HG03045 (cell line): ENCODE data around the gene SART1.

ENCODE experiments used
- ATAC-seq: cut with Tn5 transposase; IDR thresholded peaks from one replicate; pipeline ENCODE4 v1.9.1; 2021; ENCODE audit warnings: mild to moderate bottlenecking, moderate library complexity; ENCODE audit not compliant: unreplicated experiment

The SART1 gene

GRCh38 chr11:65961267-65962140 lies at the start of gene SART1:
SART1 (plus strand) TSS chr11:65961734; CDS start chr11:65961781, 47 bp downstream.
- peak; percentile 84 for ATAC-seq

DNA sequence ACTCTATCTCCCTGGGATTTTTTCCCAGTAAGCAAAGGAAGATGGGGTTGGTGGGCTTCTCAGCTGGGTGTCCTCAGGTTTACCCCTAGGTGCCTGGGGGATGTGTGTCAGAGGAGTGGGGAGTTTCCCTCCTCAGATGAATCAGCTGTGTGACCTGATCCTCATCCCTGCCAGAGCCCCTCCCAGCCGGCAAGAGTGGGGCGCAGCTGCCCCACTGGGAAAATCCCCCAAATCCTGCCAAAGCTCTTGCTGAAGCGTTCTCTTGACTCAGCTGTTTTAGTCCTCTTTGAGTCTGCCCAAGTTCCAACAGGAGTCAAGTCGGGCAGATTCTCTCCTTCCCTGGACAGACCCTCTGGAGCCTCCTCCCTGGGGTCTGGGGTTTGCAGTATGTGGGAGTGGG lies 48.7 kb upstream of the SART1 start:
- ATAC-seq = no peak

DNA sequence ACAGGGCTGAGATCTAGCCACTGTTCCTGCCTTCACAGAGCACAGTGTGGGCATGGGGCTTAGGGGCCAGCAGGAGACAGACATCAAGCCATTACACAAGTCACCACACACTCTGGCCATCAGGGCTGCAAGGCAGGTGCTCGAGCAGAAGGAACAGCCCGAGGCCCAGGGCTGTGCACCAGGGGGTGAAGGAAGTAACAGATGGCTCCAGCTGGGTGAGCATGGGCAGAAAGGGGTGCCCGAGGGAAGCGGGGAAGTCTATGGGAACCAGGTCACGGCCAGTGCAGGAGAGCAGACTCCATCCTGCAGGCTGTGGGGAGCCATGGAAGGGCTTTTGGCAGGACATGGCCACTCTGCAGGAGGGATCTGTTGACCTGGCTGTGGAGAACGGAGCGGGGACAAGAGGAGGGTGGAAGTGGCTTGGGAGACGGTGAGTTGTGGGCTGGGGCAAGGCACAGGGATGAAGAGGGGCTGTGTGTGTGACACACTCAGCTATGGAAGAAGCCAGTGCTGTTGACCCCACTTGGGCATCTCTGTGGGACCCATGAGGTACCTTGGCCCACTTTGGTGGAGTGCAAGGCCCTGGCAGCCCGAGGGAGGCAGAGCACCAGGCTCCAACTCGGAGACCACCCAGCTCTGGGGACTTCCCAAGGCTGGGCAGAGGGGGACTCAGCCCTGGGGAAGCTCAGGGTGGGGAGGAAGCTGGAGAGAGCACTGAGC lies 46.3 kb upstream of the SART1 start:
- no peak for ATAC-seq

- ATAC-seq = no peak
These were observed 45.7 kb upstream of the SART1 start for GRCh38 chr11:65915821-65916251.

DNA sequence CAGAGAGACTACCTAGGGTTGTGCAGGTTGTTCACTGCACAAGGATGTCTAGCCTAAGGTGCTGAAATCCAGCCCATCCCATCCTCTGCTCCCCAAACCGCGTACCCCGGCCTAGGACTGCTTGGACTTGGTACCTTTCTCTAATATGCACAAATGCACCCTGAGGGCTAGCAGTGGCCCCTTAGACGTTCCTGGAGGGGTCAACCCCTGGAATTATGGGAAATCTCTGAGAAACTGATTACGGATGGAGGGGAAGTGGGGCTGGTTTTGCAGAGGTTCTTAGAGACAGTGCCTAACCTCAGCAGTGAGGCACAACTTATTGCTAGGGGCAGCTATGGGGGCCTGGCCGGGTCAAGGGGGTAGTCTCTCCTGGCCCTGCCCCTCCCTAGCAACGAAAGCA lies 45.1 kb upstream of the SART1 start:
- no peak for ATAC-seq

DNA sequence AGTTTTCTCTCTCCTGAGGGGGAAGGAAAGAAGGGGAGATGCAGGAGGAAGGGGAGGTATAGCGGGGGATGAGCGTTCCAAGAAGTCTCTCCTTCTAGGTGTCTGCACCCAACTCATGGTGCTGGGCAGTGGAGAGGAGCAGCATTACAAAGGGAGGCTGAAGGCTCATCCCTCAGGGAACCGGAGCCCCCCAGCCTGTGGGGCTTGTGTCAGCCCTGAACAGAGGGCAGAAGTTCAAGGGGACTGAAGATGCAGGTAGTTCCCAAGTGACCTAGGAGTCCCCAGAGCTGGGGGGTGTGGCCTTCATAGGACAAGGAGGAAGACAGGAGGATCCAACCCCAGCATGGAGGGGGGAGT lies 44.5 kb upstream of the SART1 start:
- no peak for ATAC-seq

GRCh38 chr11:65917434-65918210 lies 43.9 kb upstream of the SART1 start:
- ATAC-seq = no peak

DNA sequence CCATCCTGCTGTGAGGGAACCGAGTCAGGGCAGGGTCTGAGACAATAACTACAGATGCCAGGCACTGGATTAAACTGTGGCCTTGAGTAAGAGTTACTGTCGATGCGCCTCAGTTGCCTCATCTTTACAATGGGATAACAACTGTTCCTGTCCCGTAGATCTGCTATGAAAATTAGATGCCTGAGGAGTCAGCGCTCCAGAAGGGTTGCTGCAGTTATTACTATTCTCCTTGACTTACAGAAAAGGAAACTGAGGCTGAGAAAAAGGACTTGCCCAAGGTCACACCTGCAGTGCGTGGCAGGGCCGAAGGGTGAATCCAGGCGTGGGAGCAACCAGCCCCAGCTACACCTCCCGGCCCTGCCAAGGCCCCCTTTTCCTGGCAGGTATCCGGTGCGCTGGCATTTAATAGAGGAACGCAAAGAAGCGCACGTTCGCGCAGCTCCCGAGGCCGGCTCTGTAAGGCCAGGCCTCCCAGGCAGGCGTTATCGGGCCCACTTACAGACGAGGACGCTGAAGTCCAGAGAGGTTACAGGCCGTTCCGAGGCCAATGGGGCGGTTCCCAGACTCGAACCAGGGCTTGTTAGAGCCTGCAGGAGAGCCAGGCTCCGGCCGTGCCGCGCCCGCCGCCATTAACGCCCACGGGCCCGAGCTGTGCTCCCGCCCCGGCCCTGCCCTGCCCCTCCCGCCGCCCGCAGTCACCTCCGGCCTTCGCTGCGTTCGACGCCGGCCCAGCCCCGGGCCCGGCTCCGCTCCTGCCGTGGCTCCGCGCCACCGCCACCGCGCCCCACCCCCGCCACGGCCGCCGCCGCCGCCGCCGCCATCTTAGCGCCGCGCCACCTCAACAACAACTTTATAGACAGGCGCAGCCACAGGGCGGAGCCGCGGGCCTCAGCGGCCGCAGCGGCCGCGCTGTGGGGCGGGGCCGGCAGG lies 43.1 kb upstream of the SART1 start, which contains the start of gene C11orf68:
Gene C11orf68 (minus strand): TSS at position 852 of the 930 bp plus-strand sequence. CDS start 31 bp downstream, at position 821.
- ATAC-seq = peak; percentile 51

DNA sequence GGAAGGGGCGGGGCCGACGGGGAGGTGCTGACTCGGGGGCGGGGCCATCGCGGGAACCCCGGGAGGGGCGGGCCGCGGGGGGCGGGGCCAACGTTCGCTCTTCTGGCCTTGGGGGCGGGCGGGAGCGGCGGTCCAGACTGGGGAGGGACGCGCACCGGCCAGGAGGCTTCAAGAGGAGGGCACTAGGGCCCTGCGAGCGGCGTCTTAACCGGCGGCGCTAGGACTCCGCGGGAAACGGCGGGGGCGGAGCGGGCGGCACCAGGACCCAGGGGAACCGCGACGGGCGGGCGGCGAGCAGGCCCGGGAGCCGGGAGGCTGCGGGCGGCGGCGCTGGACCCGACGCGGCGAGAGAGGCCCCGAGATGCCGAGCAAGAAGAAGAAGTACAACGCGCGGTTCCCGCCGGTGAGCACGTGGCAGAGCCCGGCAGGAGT lies 42.4 kb upstream of the SART1 start, which contains the start of gene DRAP1:
Gene DRAP1 (plus strand): TSS at position 286 of the 432 bp plus-strand sequence. CDS start 76 bp downstream, at position 362.
- ATAC-seq = peak; percentile 79

DNA sequence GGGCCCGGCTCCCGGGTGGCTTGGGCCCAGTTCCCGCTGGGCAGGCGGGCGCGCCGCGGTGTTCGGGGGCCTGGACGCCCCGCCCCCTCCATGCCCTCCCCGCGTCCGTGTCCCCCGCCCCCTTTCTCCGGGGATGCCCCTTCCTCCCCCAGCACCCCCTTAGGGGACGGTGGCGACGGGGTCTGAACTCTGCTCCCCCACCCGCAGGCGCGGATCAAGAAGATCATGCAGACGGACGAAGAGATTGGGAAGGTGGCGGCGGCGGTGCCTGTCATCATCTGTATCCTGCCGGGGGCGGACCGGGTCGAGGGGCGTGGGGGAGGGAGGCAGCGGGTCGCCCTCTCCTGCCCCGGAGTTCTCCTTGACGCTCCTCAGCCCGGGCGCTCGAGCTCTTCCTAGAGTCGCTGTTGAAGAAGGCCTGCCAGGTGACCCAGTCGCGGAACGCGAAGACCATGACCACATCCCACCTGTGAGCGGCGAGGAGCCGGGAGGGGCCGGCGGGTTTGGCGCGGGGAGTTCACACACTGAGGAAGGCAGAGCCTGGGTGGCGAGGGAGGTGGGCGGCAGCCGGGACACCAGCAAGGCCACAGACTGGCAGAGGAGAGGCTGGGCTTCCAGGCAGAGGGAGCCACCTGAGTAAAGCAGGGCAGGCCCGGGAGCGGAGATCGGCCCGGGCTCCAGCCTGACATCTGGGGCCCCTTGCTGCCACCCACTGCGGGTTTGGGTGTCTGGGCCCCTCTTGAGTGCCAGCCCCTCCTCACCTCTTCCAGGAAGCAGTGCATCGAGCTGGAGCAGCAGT lies 41.8 kb upstream of the SART1 start:
- peak; percentile 40 for ATAC-seq

DNA sequence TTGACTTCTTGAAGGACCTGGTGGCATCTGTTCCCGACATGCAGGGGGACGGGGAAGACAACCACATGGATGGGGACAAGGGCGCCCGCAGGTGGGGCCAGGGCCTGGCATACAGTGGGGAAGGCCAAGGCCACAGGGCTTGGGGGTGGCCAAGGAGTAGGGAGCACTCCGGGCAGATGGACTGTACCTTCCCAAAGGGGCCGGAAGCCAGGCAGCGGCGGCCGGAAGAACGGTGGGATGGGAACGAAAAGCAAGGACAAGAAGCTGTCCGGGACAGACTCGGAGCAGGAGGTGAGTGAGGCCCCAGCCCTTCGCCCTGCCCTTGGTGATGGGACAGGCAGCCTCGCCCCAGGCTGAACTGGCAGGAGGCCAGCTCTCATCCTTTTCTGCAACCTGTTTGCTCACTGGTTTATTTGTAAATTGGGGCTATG lies 41.1 kb upstream of the SART1 start:
- no peak for ATAC-seq

GRCh38 chr11:65921033-65921555 lies 40.4 kb upstream of the SART1 start:
- ATAC-seq = no peak

- no peak for ATAC-seq
These were observed 39.7 kb upstream of the SART1 start for GRCh38 chr11:65921876-65922275.

GRCh38 chr11:65922565-65922964 lies 39.0 kb upstream of the SART1 start:
- ATAC-seq = no peak

DNA sequence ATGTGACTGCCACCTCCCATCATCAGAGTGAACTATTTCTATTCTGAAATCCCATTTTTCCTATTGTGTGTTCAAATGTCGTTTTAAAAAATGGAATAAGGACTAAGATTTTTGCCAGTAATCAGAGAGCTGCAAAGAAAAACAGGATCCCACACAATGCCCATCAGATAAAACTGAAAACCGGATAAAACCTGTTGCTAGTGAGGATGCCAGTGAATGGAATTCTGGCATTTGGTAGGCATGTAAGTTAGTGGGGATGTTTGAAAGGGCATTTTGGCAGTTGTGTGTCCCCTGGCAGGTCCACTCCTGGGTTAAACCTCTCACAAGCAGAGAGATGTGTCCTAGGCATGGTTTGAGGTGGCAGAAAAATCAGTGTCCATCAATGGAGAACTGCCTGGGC lies 36.1 kb upstream of the SART1 start:
- ATAC-seq = no peak

DNA sequence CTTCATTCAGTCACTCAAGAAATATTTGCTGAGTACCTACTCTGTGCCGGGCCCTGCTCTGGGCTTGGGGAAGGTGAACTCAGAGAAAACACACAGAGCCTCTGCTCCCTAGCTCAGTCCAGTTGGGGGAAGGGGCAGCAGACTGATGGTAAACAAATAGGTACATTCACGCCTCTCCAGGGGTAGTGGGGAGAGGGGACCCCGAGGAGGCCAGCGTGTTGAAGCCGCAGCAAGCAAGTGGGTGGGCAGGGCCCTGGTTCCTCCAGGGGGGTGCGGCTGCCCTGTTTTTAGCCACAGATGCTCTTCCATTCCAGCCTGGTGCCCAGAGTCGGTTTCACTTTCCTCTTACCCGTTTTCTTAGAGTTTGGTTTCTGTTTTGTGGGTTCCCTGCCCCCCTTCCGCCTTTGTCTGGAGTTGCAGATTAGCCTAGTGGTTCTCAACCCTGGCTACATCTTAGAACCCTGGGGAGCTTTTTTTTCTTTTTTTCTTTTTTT lies 33.6 kb upstream of the SART1 start:
- ATAC-seq = peak; percentile 65

DNA sequence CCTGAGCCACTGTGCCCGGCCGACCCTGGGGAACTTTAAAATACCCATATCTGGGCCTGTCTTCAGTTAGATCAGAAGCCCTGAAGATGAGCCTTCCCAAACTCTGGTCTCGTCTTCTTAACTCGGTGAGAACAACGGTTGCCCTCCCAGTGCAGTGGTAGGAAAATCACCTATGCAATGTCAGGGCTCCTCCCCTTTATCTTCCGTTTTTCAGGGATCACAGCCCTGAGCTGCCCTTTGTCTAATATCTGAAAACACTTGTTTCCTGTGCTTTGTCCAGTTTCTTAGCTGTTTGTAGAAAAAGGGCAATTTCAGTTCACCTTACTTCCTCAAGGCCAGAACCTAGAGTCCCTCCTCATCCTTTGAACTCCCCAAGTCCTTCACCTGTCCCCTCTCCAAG lies 32.9 kb upstream of the SART1 start:
- no peak for ATAC-seq

DNA sequence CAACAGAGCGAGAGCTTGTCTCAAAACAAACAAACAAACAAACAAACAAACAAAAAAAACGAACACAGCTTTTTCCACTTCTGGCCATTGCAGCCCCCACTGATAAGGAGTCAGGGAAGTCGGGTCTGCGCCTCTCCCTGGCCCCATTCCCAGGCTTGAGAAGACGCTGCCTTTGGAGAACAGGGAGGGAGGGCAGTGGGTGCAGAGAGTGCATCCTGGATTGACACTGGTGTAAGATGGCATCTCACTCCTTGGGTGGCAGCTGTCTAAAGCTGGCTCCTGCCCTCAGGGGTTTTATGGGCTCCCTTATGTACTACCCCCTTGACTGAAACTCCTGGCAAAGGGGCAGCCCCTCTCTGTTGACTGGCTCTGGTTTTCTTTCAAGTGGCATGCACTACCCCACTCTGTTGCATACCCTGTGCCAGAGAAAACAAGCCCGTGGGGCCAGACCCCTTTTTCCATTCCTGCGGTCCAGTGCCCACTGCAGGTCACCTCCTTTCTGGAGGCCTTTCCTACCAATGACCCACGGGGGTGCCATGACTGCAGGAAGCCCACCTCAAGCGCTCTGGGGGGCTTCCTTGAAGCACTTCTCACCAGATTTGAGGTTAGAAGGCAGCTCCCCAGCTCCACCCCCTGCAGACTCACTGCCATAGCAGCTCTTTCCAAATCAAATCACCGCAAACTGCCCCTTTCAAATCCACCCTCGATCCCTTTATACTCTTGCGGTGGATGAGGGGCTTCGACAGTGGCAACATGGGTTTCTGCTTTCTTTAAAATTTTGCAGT lies 29.6 kb upstream of the SART1 start:
- ATAC-seq = no peak
